Mammary epithelial cell (primary cell): ENCODE data around the gene SLC5A5.

Source experiments
- EZH2 ChIP-seq: IDR thresholded peaks from 2 replicates; pipeline ENCODE4 v1.6.1; 2012; ENCODE audit warnings: low read length, inconsistent platforms, borderline replicate concordance
- TF ChIP-seq, protein P1 (sequence below), 2 donors: IDR thresholded peaks in 1 of 2; conservative IDR thresholded peaks in 1 of 2; 2 replicates each; pipeline ENCODE4 v1.5.1; 2011 to 2012; ENCODE audit warnings: inconsistent platforms in 2 of 2, low read length in 2 of 2, mild to moderate bottlenecking in 2 of 2, control low read depth in 1 of 2, low read depth in 1 of 2; ENCODE audit not compliant: insufficient read depth in 1 of 2; ENCODE audit errors: extremely low read depth in 1 of 2

DNA sequence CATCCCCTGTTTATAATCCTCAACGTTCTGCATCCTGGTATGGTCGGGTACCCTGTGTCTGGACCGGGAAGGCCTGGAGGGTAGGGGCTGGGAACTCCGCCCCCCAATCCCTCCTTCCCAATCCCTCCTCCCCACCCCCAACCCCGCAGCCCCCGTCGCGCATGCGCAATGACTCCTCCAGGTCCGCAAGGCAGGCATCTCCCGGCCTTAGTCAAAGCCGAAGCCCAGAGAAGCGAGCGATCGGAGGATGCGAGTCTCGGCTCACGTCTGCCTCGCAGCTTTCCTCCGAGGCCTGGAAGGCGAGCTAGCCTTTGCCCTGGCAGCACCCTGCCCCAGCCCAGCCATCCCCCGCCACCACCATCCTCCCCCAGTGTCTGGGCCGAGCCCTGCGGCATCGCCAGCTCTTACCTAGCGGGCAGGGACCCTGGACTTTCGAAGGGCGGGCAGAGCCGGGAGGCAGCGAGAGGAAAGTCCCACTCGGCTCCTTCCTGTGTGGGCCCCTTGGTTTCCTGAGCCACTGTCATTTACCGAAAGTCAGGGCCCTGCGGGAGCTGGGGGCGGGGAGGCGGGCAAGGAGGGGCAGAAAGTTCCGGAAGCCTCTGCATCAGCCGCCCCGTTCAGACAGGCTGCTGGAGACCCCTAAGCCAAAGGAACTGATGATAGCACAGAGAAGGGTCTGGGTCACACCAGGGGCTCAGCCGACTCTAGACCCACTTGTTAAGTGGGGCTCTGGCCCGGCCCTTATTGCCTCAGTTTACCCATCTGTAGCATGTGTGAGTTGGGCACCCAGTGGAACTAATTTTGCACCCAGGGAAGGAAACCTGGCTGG lies 24.0 kb upstream of the SLC5A5 start, which contains the start of gene JAK3:
- TF ChIP-seq, protein P1, sequence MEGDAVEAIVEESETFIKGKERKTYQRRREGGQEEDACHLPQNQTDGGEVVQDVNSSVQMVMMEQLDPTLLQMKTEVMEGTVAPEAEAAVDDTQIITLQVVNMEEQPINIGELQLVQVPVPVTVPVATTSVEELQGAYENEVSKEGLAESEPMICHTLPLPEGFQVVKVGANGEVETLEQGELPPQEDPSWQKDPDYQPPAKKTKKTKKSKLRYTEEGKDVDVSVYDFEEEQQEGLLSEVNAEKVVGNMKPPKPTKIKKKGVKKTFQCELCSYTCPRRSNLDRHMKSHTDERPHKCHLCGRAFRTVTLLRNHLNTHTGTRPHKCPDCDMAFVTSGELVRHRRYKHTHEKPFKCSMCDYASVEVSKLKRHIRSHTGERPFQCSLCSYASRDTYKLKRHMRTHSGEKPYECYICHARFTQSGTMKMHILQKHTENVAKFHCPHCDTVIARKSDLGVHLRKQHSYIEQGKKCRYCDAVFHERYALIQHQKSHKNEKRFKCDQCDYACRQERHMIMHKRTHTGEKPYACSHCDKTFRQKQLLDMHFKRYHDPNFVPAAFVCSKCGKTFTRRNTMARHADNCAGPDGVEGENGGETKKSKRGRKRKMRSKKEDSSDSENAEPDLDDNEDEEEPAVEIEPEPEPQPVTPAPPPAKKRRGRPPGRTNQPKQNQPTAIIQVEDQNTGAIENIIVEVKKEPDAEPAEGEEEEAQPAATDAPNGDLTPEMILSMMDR (conservative IDR thresholded peaks at IDR 0.05 in 1 of 2, IDR thresholded peaks at IDR 0.05 in 1 of 2; ENCODE audit: extremely low read depth in 1 of 2, insufficient read depth in 1 of 2, low read depth in 1 of 2, low read length in 2 of 2), result no peak
- TF ChIP-seq EZH2, result no peak
